OCI-LY3 (cell line): ENCODE results near the gene REELD1.

Experiments
- H2AFZ ChIP-seq: fragments of 200-600, 300-600 bp; shearing (Covaris generic); 2 replicates; pipeline ENCODE4 v1.6.0; 2014; ENCODE audit warnings: antibody characterized with exemption, low read depth, low read length
- H3K27ac ChIP-seq: fragments of 200-600, 300-600 bp; sonication (generic); 2 replicates; pipeline ENCODE4 v1.5.1; 2014; ENCODE audit warnings: mild to moderate bottlenecking, low read length, moderate library complexity, mixed read lengths
- H3K27me3 ChIP-seq: fragments of 200-600, 300-600 bp; sonication (generic); 2 replicates; pipeline ENCODE4 v1.6.1; 2014; ENCODE audit warnings: low read depth, low read length, mixed read lengths
- H3K36me3 ChIP-seq: fragments of 200-600, 300-600 bp; sonication (generic); replicated peaks from 2 replicates; pipeline ENCODE3; 2014; ENCODE audit warnings: low read depth, low read length, mixed read lengths
- H3K4me1 ChIP-seq: fragments of 300-600, 200-600 bp; sonication (generic); 2 replicates; pipeline ENCODE4 v1.6.1; 2014; ENCODE audit warnings: low read length, mixed read lengths
- H3K4me2 ChIP-seq: fragments of 200-600, 300-600 bp; sonication (generic); 2 replicates; pipeline ENCODE4 v1.6.1; 2014; ENCODE audit warnings: low read length, mixed read lengths
- H3K4me3 ChIP-seq: fragments of 300-600, 200-600 bp; sonication (generic); 2 replicates; pipeline ENCODE4 v1.5.1; 2014; ENCODE audit warnings: antibody characterized with exemption, mild to moderate bottlenecking, low read length, moderate library complexity
- H3K79me2 ChIP-seq: fragments of 300-600, 200-600 bp; shearing (Covaris generic); 2 replicates; pipeline ENCODE4 v1.6.1; 2014; ENCODE audit warnings: mild to moderate bottlenecking, low read length, mixed read lengths
- H3K9ac ChIP-seq: fragments of 300-600, 200-600 bp; shearing (Covaris generic); 2 replicates; pipeline ENCODE4 v1.6.0; 2014; ENCODE audit warnings: mild to moderate bottlenecking, low read length, moderate library complexity
- H3K9me3 ChIP-seq: fragments of 200-600, 300-600 bp; shearing (Covaris generic); 2 replicates; pipeline ENCODE4 v1.6.1; 2014; ENCODE audit warnings: low read length, mixed read lengths; ENCODE audit not compliant: insufficient read depth
- H4K20me1 ChIP-seq: fragments of 200-600, 300-600 bp; sonication (generic); 2 replicates; pipeline ENCODE4 v1.6.1; 2016; ENCODE audit warnings: low read length, mixed read lengths; ENCODE audit not compliant: insufficient read depth
- CTCF ChIP-seq: fragments of 200-600, 300-600 bp; sonication (generic); IDR thresholded peaks from 2 replicates; pipeline ENCODE4 v1.5.1; 2014; ENCODE audit warnings: antibody characterized with exemption, low read length, low read depth
- EZH2phosphoT487 ChIP-seq: fragments of 200-600 bp; shearing (Covaris generic); IDR thresholded peaks from 2 replicates; pipeline ENCODE4 v1.6.1; 2018; ENCODE audit warnings: antibody characterized with exemption, mixed run types, low read depth

REELD1 gene

GRCh38 chr4:146245850-146246249 lies 31.5 kb downstream of the REELD1 start:
- Histone ChIP-seq H3K4me2 (no peak overlapping the region), H2AFZ (no peak overlapping the region), H3K9me3 (no peaks in the 10 kb centered on the region), H4K20me1 (no peaks in the 10 kb centered on the region), H3K4me1 (peaks cover 16% of the 10 kb centered on the region), H3K27me3 (no peaks in the 10 kb centered on the region), H3K36me3 (no peaks in the 10 kb centered on the region), H3K27ac (no peak overlapping the region), H3K4me3 (no peak overlapping the region), H3K79me2 (no peaks in the 10 kb centered on the region), H3K9ac (no peak overlapping the region)
- TF ChIP-seq CTCF (no peak), EZH2phosphoT487 (no peak)

- no peak overlapping the region for H3K4me2 ChIP-seq
- H4K20me1 ChIP-seq = no peaks in the 10 kb centered on the region
- peaks cover 14% of the 10 kb centered on the region for H3K4me1 ChIP-seq
- no peak overlapping the region for H3K9ac ChIP-seq
- H3K9me3 ChIP-seq = no peaks in the 10 kb centered on the region
- H3K36me3 ChIP-seq = no peaks in the 10 kb centered on the region
- H3K27me3 ChIP-seq = no peaks in the 10 kb centered on the region
- no peak overlapping the region for H3K4me3 ChIP-seq
- no peak overlapping the region for H2AFZ ChIP-seq
- no peak overlapping the region for H3K27ac ChIP-seq
- no peak for TF ChIP-seq CTCF
- no peak for TF ChIP-seq EZH2phosphoT487
- H3K79me2 ChIP-seq = no peaks in the 10 kb centered on the region
Observed at GRCh38 chr4:146246381-146246780, 32.0 kb downstream of the REELD1 start.

- no peaks in the 10 kb centered on the region for H3K36me3 ChIP-seq
- no peaks in the 10 kb centered on the region for H3K79me2 ChIP-seq
- no peaks in the 10 kb centered on the region for H3K9me3 ChIP-seq
- no peak overlapping the region for H3K4me3 ChIP-seq
- TF ChIP-seq EZH2phosphoT487 (no peak), CTCF (no peak)
- H3K27me3 ChIP-seq = no peaks in the 10 kb centered on the region
- no peak overlapping the region for H3K9ac ChIP-seq
- no peaks in the 10 kb centered on the region for H4K20me1 ChIP-seq
- peaks cover 9% of the 10 kb centered on the region for H3K4me1 ChIP-seq
- H3K4me2 ChIP-seq = no peak overlapping the region
- H3K27ac ChIP-seq = no peak overlapping the region
- H2AFZ ChIP-seq = no peak overlapping the region
Observed at GRCh38 chr4:146247356-146247755, 33.0 kb downstream of the REELD1 start.

- Histone ChIP-seq H3K79me2 (no peaks in the 10 kb centered on the region), H3K4me3 (no peak overlapping the region), H2AFZ (no peak overlapping the region), H3K27me3 (no peaks in the 10 kb centered on the region), H3K36me3 (no peaks in the 10 kb centered on the region), H3K4me1 (no peaks in the 10 kb centered on the region), H3K4me2 (no peak overlapping the region), H3K9ac (no peak overlapping the region), H4K20me1 (no peaks in the 10 kb centered on the region), H3K27ac (no peak overlapping the region), H3K9me3 (no peaks in the 10 kb centered on the region)
- TF ChIP-seq EZH2phosphoT487 (no peak), CTCF (no peak)
Observed at GRCh38 chr4:146252969-146253611, 38.8 kb downstream of the REELD1 start.
